ENCODE results near the gene D2HGDH.

D2HGDH gene

GRCh38 chr2:241708879-241709278, 25.6 kb upstream of the D2HGDH start:
- in situ Hi-C loops (cut with HindIII; ENCODE audit: low sequenced_read_pairs) = no loop called here
- no peak overlapping the region for H3K4me3 ChIP-seq (ENCODE audit: low read depth, low read length)
- DNase-seq (ENCODE audit: low read depth, low spot score) = no peak
- no peak for TF ChIP-seq CTCF (IDR thresholded peaks at IDR 0.05; ENCODE audit: low read depth, low read length)

GRCh38 chr2:241719093-241719492, 15.3 kb upstream of the D2HGDH start:
- no peak for DNase-seq (ENCODE audit: low read depth, low spot score)
- H3K4me3 ChIP-seq (ENCODE audit: low read depth, low read length) = no peak overlapping the region
- in situ Hi-C loops (cut with HindIII; ENCODE audit: low sequenced_read_pairs) = no loop called here
- no peak for TF ChIP-seq CTCF (IDR thresholded peaks at IDR 0.05; ENCODE audit: low read depth, low read length)

GRCh38 chr2:241720099-241720498, 14.3 kb upstream of the D2HGDH start:
- H3K4me3 ChIP-seq (ENCODE audit: low read depth, low read length) = no peak overlapping the region
- TF ChIP-seq CTCF (IDR thresholded peaks at IDR 0.05; ENCODE audit: low read depth, low read length) = no peak
- in situ Hi-C loops (cut with HindIII; ENCODE audit: low sequenced_read_pairs) = no loop called here
- DNase-seq (ENCODE audit: low read depth, low spot score) = no peak

- no peak overlapping the region for H3K4me3 ChIP-seq (ENCODE audit: low read depth, low read length)
- in situ Hi-C loops (cut with HindIII; ENCODE audit: low sequenced_read_pairs) = no loop called here
- no peak for DNase-seq (ENCODE audit: low read depth, low spot score)
- TF ChIP-seq CTCF (IDR thresholded peaks at IDR 0.05; ENCODE audit: low read depth, low read length) = no peak
These were observed 13.9 kb upstream of the D2HGDH start for GRCh38 chr2:241720560-241720959.

GRCh38 chr2:241721852-241722251, 12.6 kb upstream of the D2HGDH start:
- no peak overlapping the region for H3K4me3 ChIP-seq (ENCODE audit: low read depth, low read length)
- in situ Hi-C loops (cut with HindIII; ENCODE audit: low sequenced_read_pairs) = no loop called here
- TF ChIP-seq CTCF (IDR thresholded peaks at IDR 0.05; ENCODE audit: low read depth, low read length) = no peak
- DNase-seq (ENCODE audit: low read depth, low spot score) = no peak

- H3K4me3 ChIP-seq (ENCODE audit: low read depth, low read length) = no peak overlapping the region
- TF ChIP-seq CTCF (IDR thresholded peaks at IDR 0.05; ENCODE audit: low read depth, low read length) = no peak
- in situ Hi-C loops (cut with HindIII; ENCODE audit: low sequenced_read_pairs) = no loop called here
- DNase-seq (ENCODE audit: low read depth, low spot score) = no peak
These were observed 11.5 kb upstream of the D2HGDH start for GRCh38 chr2:241722896-241723454.

All from astrocyte of the spinal cord (primary cell).